ENCODE data around the gene LIMCH1.

The LIMCH1 gene

GRCh38 chr4:41722181-41722580 is 184.2 kb downstream of the LIMCH1 start:
- TF ChIP-seq TAF1 (IDR thresholded peaks at IDR 0.05; ENCODE audit: borderline replicate concordance, insufficient read depth, low read length) = no peak
- TF ChIP-seq FOXP2 (optimal IDR thresholded peaks at IDR 0.05; ENCODE audit: borderline replicate concordance, extremely low read depth, extremely low read length, insufficient read depth) = no peak
- TF ChIP-seq SIN3A (IDR thresholded peaks at IDR 0.05; ENCODE audit: borderline replicate concordance, insufficient read depth, low read length) = no peak
- TF ChIP-seq, protein P1, sequence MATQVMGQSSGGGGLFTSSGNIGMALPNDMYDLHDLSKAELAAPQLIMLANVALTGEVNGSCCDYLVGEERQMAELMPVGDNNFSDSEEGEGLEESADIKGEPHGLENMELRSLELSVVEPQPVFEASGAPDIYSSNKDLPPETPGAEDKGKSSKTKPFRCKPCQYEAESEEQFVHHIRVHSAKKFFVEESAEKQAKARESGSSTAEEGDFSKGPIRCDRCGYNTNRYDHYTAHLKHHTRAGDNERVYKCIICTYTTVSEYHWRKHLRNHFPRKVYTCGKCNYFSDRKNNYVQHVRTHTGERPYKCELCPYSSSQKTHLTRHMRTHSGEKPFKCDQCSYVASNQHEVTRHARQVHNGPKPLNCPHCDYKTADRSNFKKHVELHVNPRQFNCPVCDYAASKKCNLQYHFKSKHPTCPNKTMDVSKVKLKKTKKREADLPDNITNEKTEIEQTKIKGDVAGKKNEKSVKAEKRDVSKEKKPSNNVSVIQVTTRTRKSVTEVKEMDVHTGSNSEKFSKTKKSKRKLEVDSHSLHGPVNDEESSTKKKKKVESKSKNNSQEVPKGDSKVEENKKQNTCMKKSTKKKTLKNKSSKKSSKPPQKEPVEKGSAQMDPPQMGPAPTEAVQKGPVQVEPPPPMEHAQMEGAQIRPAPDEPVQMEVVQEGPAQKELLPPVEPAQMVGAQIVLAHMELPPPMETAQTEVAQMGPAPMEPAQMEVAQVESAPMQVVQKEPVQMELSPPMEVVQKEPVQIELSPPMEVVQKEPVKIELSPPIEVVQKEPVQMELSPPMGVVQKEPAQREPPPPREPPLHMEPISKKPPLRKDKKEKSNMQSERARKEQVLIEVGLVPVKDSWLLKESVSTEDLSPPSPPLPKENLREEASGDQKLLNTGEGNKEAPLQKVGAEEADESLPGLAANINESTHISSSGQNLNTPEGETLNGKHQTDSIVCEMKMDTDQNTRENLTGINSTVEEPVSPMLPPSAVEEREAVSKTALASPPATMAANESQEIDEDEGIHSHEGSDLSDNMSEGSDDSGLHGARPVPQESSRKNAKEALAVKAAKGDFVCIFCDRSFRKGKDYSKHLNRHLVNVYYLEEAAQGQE (IDR thresholded peaks at IDR 0.05; ENCODE audit: insufficient read depth in 1 of 2, low read depth in 2 of 2, low read length in 2 of 2) = no peak

DNA sequence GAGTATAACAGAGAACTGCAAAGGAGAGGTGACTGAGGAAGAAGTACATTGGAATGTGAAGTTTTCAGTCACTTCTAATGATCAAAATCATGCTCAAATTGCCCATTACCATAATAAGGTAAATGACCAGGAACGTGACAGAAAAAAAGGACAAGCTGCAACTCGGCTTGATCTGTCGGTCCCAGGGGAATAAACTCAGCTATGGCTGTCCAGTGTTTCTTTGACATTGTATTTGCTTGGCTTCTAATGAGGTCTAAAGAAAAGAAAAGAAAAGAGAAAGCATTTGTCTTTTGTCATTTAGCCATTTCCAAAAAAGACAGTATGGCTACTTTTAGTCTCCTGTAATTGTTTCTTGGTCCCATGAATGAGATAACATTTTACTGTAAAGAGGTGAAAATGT is 185.3 kb downstream of the LIMCH1 start:
- TF ChIP-seq FOXP2 (optimal IDR thresholded peaks at IDR 0.05; ENCODE audit: borderline replicate concordance, extremely low read depth, extremely low read length, insufficient read depth) (no peak), SIN3A (IDR thresholded peaks at IDR 0.05; ENCODE audit: borderline replicate concordance, insufficient read depth, low read length) (no peak), POLR2AphosphoS5 (IDR thresholded peaks at IDR 0.05; ENCODE audit: low read depth, low read length) (no peak)
- TF ChIP-seq, protein P1 (IDR thresholded peaks at IDR 0.05; ENCODE audit: insufficient read depth in 1 of 2, low read depth in 2 of 2, low read length in 2 of 2) = no peak

- TF ChIP-seq SIN3A (IDR thresholded peaks at IDR 0.05; ENCODE audit: borderline replicate concordance, insufficient read depth, low read length) (no peak), FOXP2 (optimal IDR thresholded peaks at IDR 0.05; ENCODE audit: borderline replicate concordance, extremely low read depth, extremely low read length, insufficient read depth) (no peak), TAF1 (IDR thresholded peaks at IDR 0.05; ENCODE audit: borderline replicate concordance, insufficient read depth, low read length) (no peak), POLR2AphosphoS5 (IDR thresholded peaks at IDR 0.05; ENCODE audit: low read depth, low read length) (no peak)
- TF ChIP-seq, protein P1 (IDR thresholded peaks at IDR 0.05; ENCODE audit: insufficient read depth in 1 of 2, low read depth in 2 of 2, low read length in 2 of 2) = no peak
These were observed 187.3 kb downstream of the LIMCH1 start for GRCh38 chr4:41725254-41725653.

GRCh38 chr4:41727861-41728572 is 190.1 kb downstream of the LIMCH1 start:
- no peak for TF ChIP-seq POLR2AphosphoS5 (IDR thresholded peaks at IDR 0.05; ENCODE audit: low read depth, low read length)
- TF ChIP-seq, protein P1 (IDR thresholded peaks at IDR 0.05; ENCODE audit: insufficient read depth in 1 of 2, low read depth in 2 of 2, low read length in 2 of 2) = no peak
- no peak for TF ChIP-seq TAF1 (IDR thresholded peaks at IDR 0.05; ENCODE audit: borderline replicate concordance, insufficient read depth, low read length)
- TF ChIP-seq SIN3A (IDR thresholded peaks at IDR 0.05; ENCODE audit: borderline replicate concordance, insufficient read depth, low read length) = no peak
- no peak for TF ChIP-seq FOXP2 (optimal IDR thresholded peaks at IDR 0.05; ENCODE audit: borderline replicate concordance, extremely low read depth, extremely low read length, insufficient read depth)

GRCh38 chr4:41728573-41728913 is 190.6 kb downstream of the LIMCH1 start:
- TF ChIP-seq SIN3A (IDR thresholded peaks at IDR 0.05; ENCODE audit: borderline replicate concordance, insufficient read depth, low read length) (no peak), FOXP2 (optimal IDR thresholded peaks at IDR 0.05; ENCODE audit: borderline replicate concordance, extremely low read depth, extremely low read length, insufficient read depth) (no peak), TAF1 (IDR thresholded peaks at IDR 0.05; ENCODE audit: borderline replicate concordance, insufficient read depth, low read length) (no peak), POLR2AphosphoS5 (IDR thresholded peaks at IDR 0.05; ENCODE audit: low read depth, low read length) (no peak)
- TF ChIP-seq, protein P1 (IDR thresholded peaks at IDR 0.05; ENCODE audit: insufficient read depth in 1 of 2, low read depth in 2 of 2, low read length in 2 of 2) = no peak

All from PFSK-1 (cell line).